ENCODE results near the gene PABPN1.

The PABPN1 gene

GRCh38 chr14:23372509-23372908 is 51.3 kb downstream of the PABPN1 start, which contains the start of gene IL25:
Gene IL25, plus strand, starts transcription at chr14:23372809.
- no CpG with 5 or more reads among the region's 2 CpGs for WGBS (ENCODE audit: insufficient coverage, insufficient read length)
- DNase-seq (ENCODE audit: low read depth, low spot score): no peak

GRCh38 chr14:23373041-23373440 is 51.8 kb downstream of the PABPN1 start:
- WGBS (ENCODE audit: insufficient coverage, insufficient read length): no CpG with 5 or more reads among the region's 3 CpGs
- Histone ChIP-seq H3K27ac (ENCODE audit: low read length) (no peak overlapping the region), H3K4me3 (ENCODE audit: low read length) (no peak overlapping the region), H3K9me3 (ENCODE audit: control insufficient read depth, insufficient read depth, low read length) (no peaks in the 10 kb centered on the region), H3K27me3 (ENCODE audit: control insufficient read depth, insufficient read depth, low read length) (no peaks in the 10 kb centered on the region), H3K36me3 (ENCODE audit: control insufficient read depth, insufficient read depth, low read length) (no peaks in the 10 kb centered on the region), H3K4me1 (ENCODE audit: control insufficient read depth, insufficient read depth, low read length) (no peaks in the 10 kb centered on the region)
- DNase-seq (ENCODE audit: low read depth, low spot score): no peak

More at GRCh38 chr14:23372509-23372908, 51.3 kb downstream of the PABPN1 start, which contains the start of gene IL25:
- Histone ChIP-seq H3K36me3 (ENCODE audit: control insufficient read depth, insufficient read depth, low read length) (no peaks in the 10 kb centered on the region), H3K4me1 (ENCODE audit: control insufficient read depth, insufficient read depth, low read length) (no peaks in the 10 kb centered on the region), H3K9me3 (ENCODE audit: control insufficient read depth, insufficient read depth, low read length) (no peaks in the 10 kb centered on the region), H3K27me3 (ENCODE audit: control insufficient read depth, insufficient read depth, low read length) (no peaks in the 10 kb centered on the region), H3K27ac (ENCODE audit: low read length) (no peak within 1 kb of the TSS), H3K4me3 (ENCODE audit: low read length) (no peak within 1 kb of the TSS)
